Stimulated activated CD8-positive, alpha-beta memory T cell treated with anti-CD3 and anti-CD28 coated beads, Interleukin-2, amount 100 ng/mL, for 48 hours (primary cell): ENCODE data around the gene PRR14L.

ENCODE experiments used
- DNase-seq, 2 donors: peaks; one replicate each; pipeline ENCODE4 v3.0.0-alpha.2; 2020; ENCODE audit warnings: low read depth in 2 of 2

PRR14L gene

GRCh38 chr22:31639436-31640039 is 110.4 kb downstream of the PRR14L start:
- no peak for DNase-seq

GRCh38 chr22:31637891-31638618 is 111.9 kb downstream of the PRR14L start:
- DNase-seq, result no peak

GRCh38 chr22:31637447-31637890 is 112.5 kb downstream of the PRR14L start:
- no peak for DNase-seq

GRCh38 chr22:31635638-31636306 is 114.2 kb downstream of the PRR14L start:
- no peak for DNase-seq

- no peak for DNase-seq
These were observed 118.5 kb downstream of the PRR14L start for GRCh38 chr22:31631436-31631835.
